Activated B cell treated with CpG ODN at 0.5 μM for 24 hours (primary cell): ENCODE results near the gene FGF6. TPM values are rescaled to one million over a fixed set of nuclear protein-coding genes. Genes with fewer than 3 reads are reported as not detected.
"Not testable (repeated sequence)": the region's sequence is repeated elsewhere in the genome, so short reads cannot be mapped to it uniquely, and the experiment has no call there.

Experiments used
- ATAC-seq: fragments of 200-7000 bp; cut with Tn5 transposase; one replicate; pipeline ENCODE4 v1.10.0; 2021; ENCODE audit warnings: low read depth, mild to moderate bottlenecking, moderate library complexity
- CTCF ChIA-PET: fragments of 350-600 bp; sonication (Branson Sonifier 250); formaldehyde crosslinking; loops from one replicate; lab custom pipeline; 2021; ENCODE audit warnings: antibody characterized with exemption; lab: Charles Lee
- POLR2A ChIA-PET: fragments of 350-600 bp; sonication (Branson Sonifier 250); formaldehyde crosslinking; loops from one replicate; lab custom pipeline; 2021; ENCODE audit warnings: antibody characterized with exemption; lab: Charles Lee
- DNase-seq: peaks from one replicate; pipeline ENCODE4 v3.0.0; 2022
- H3K27ac Mint-ChIP-seq: one replicate; pipeline ENCODE4 v1.8.0; 2020; ENCODE audit warnings: mixed read lengths
- H3K27me3 Mint-ChIP-seq: one replicate; pipeline ENCODE4 v1.8.0; 2021; ENCODE audit warnings: mixed read lengths
- H3K36me3 Mint-ChIP-seq: one replicate; pipeline ENCODE4 v1.8.0; 2021; ENCODE audit warnings: low read depth, mixed read lengths
- H3K4me1 Mint-ChIP-seq: one replicate; pipeline ENCODE4 v1.8.0; 2021; ENCODE audit warnings: mixed read lengths
- H3K4me3 Mint-ChIP-seq: one replicate; pipeline ENCODE4 v1.8.0; 2020; ENCODE audit warnings: mild to moderate bottlenecking, mixed read lengths
- H3K9me3 Mint-ChIP-seq: one replicate; pipeline ENCODE4 v1.8.0; 2020; ENCODE audit warnings: mixed read lengths
- CTCF ChIP-seq: fragments of 200-600 bp; IDR thresholded peaks from one replicate; pipeline ENCODE4 v1.8.0; 2022; ENCODE audit warnings: antibody characterized with exemption, mild to moderate bottlenecking
- intact Hi-C: fragments of 100-400 bp; cut with micrococcal nuclease; formaldehyde crosslinking; loops from one replicate; pipeline ENCODE4 v1.15.1; 2024
- total RNA-seq: library from RNA; stranded (reverse); gene quantifications from 2 replicates; pipeline ENCODE4 v1.2.3, GENCODE V29; 2022

Gene FGF6
- total RNA-seq, 1 donor from 2014 or later: not detected

GRCh38 chr12:4407136-4407535, 38.5 kb downstream of the FGF6 start:
- H3K4me3 Mint-ChIP-seq: no peak overlapping the region
- CTCF ChIA-PET: no interaction called here
- no peak for TF ChIP-seq CTCF
- intact Hi-C loops: no loop called here
- H3K9me3 Mint-ChIP-seq: no peaks in the 10 kb centered on the region
- no peak for ATAC-seq
- no peaks in the 10 kb centered on the region for H3K36me3 Mint-ChIP-seq
- POLR2A ChIA-PET: no interaction called here
- no peak for DNase-seq
- no peaks in the 10 kb centered on the region for H3K4me1 Mint-ChIP-seq
- H3K27me3 Mint-ChIP-seq: peaks cover 2% of the 10 kb centered on the region
- H3K27ac Mint-ChIP-seq: no peak overlapping the region

GRCh38 chr12:4404877-4405637, 40.6 kb downstream of the FGF6 start:
- intact Hi-C loops, ATAC-seq, H3K9me3 Mint-ChIP-seq, H3K27ac Mint-ChIP-seq, H3K4me3 Mint-ChIP-seq, CTCF ChIA-PET, H3K4me1 Mint-ChIP-seq, POLR2A ChIA-PET, H3K36me3 Mint-ChIP-seq, DNase-seq, H3K27me3 Mint-ChIP-seq: not testable (repeated sequence)

GRCh38 chr12:4402996-4403395, 42.6 kb downstream of the FGF6 start:
- H3K4me3 Mint-ChIP-seq: no peak overlapping the region
- no peaks in the 10 kb centered on the region for H3K9me3 Mint-ChIP-seq
- intact Hi-C loops: no loop called here
- POLR2A ChIA-PET: no interaction called here
- DNase-seq (no peak), ATAC-seq (no peak)
- H3K27ac Mint-ChIP-seq: no peak overlapping the region
- no peak for TF ChIP-seq CTCF
- CTCF ChIA-PET: interaction anchor here (0.8 kb wide), 1 partner anchor 17 kb away, joined by 3 read pairs; no protein-coding TSS in a partner anchor
- peaks cover 11% of the 10 kb centered on the region for H3K27me3 Mint-ChIP-seq
- H3K36me3 Mint-ChIP-seq: no peaks in the 10 kb centered on the region
- peaks cover 4% of the 10 kb centered on the region for H3K4me1 Mint-ChIP-seq

- H3K27ac Mint-ChIP-seq: no peak overlapping the region
- intact Hi-C loops: no loop called here
- TF ChIP-seq CTCF: no peak
Measured at GRCh38 chr12:4401117-4401516, 44.5 kb downstream of the FGF6 start.

GRCh38 chr12:4395818-4396217, 49.8 kb downstream of the FGF6 start:
- peaks cover 4% of the 10 kb centered on the region for H3K4me1 Mint-ChIP-seq
- intact Hi-C loops: no loop called here
- no peaks in the 10 kb centered on the region for H3K36me3 Mint-ChIP-seq
- H3K27ac Mint-ChIP-seq: no peak overlapping the region
- H3K27me3 Mint-ChIP-seq: peaks cover 39% of the 10 kb centered on the region
- ATAC-seq (no peak), DNase-seq (no peak)
- ChIA-PET POLR2A (no interaction called here), CTCF (no interaction called here)
- no peaks in the 10 kb centered on the region for H3K9me3 Mint-ChIP-seq
- no peak for TF ChIP-seq CTCF
- no peak overlapping the region for H3K4me3 Mint-ChIP-seq

More at GRCh38 chr12:4401117-4401516, 44.5 kb downstream of the FGF6 start:
- no peaks in the 10 kb centered on the region for H3K36me3 Mint-ChIP-seq
- no peak overlapping the region for H3K4me3 Mint-ChIP-seq
- H3K9me3 Mint-ChIP-seq: no peaks in the 10 kb centered on the region
- ATAC-seq (no peak), DNase-seq (no peak)
- POLR2A ChIA-PET: no interaction called here
- CTCF ChIA-PET: no interaction called here
- peaks cover 17% of the 10 kb centered on the region for H3K27me3 Mint-ChIP-seq
- peaks cover 4% of the 10 kb centered on the region for H3K4me1 Mint-ChIP-seq
